ENCODE results near the gene UGT1A4. TPM values are rescaled to one million over a fixed set of nuclear protein-coding genes. Genes with fewer than 3 reads are reported as not detected.

Gene UGT1A4
- total RNA-seq, 1 experiment from 2014 or later, result not detected

GRCh38 chr2:233800208-233800607 lies 81.7 kb downstream of the UGT1A4 start:
- no peak overlapping the region for H3K9ac ChIP-seq (ENCODE audit: extremely low read depth, insufficient read length, low read length)
- H3K9me3 Mint-ChIP-seq, result peaks cover 14 to 21% of the 10 kb centered on the region in 2 experiments
- no CpG with 5 or more reads among the region's 7 CpGs for WGBS (ENCODE audit: extremely low coverage, insufficient read length, low lambda C conversion rate)

More at GRCh38 chr2:233800208-233800607, 81.7 kb downstream of the UGT1A4 start:
- H3T11ph ChIP-seq (ENCODE audit: low read length), result no peak overlapping the region
- no peak overlapping the region for H3K4ac ChIP-seq (ENCODE audit: low read depth, low read length)
- no peak overlapping the region for H3K56ac ChIP-seq (ENCODE audit: insufficient read length, low read depth, low read length)
- Mint-ChIP-seq H3K36me3 (ENCODE audit: insufficient read depth in 1 of 3, low read depth in 3 of 3) (peaks cover 0 to 5% (median 4%) of the 10 kb centered on the region in 3 experiments; a peak in 2 of 7 replicates), H3K27ac (no peak overlapping the region), H3K4me3 (no peak overlapping the region), H3K27me3 (ENCODE audit: low read depth) (peaks cover 17% of the 10 kb centered on the region), H3K4me1 (peaks cover 2 to 4% of the 10 kb centered on the region in 2 experiments; a peak in 3 of 4 replicates)
- no peak overlapping the region for H2BK120ac ChIP-seq (ENCODE audit: low read depth, low read length, poor library complexity, severe bottlenecking)
- no peak overlapping the region for H4K8ac ChIP-seq (replicated peaks; ENCODE audit: insufficient read length, low read depth, low read length)
- H2AFZ ChIP-seq (ENCODE audit: low read length), result no peak overlapping the region
- H2BK12ac ChIP-seq (ENCODE audit: insufficient read length, low read depth, low read length), result no peak overlapping the region
- H4K91ac ChIP-seq (ENCODE audit: insufficient read length, low read depth, low read length), result no peak overlapping the region
- no peak overlapping the region for H3K18ac ChIP-seq (ENCODE audit: insufficient read length, low read depth, low read length)
- no peaks in the 10 kb centered on the region for H4K20me1 ChIP-seq (ENCODE audit: control insufficient read depth, insufficient read depth, insufficient read length)
- no peak overlapping the region for H3K4me2 ChIP-seq (ENCODE audit: insufficient read depth, insufficient read length, low read length)
- no peaks in the 10 kb centered on the region for H3K79me1 ChIP-seq (ENCODE audit: insufficient read depth, low read depth, low read length, poor library complexity, severe bottlenecking)
- H3K79me2 ChIP-seq (ENCODE audit: insufficient read depth, low read length), result no peaks in the 10 kb centered on the region
- no peak overlapping the region for H2BK15ac ChIP-seq (ENCODE audit: low read depth, low read length)
- no peaks in the 10 kb centered on the region for H3K23me2 ChIP-seq (ENCODE audit: insufficient read length, low read depth, low read length, poor library complexity, severe bottlenecking)
- H3K23ac ChIP-seq (ENCODE audit: insufficient read length, low read depth, low read length), result no peak overlapping the region
- no peak overlapping the region for H4K5ac ChIP-seq (ENCODE audit: insufficient read length, low read depth, low read length)
- no peak overlapping the region for H2BK20ac ChIP-seq (ENCODE audit: low read depth, low read length, poor library complexity, severe bottlenecking)
- H2AK5ac ChIP-seq (ENCODE audit: insufficient read length, low read length), result no peak overlapping the region
- no peak overlapping the region for H3K14ac ChIP-seq (ENCODE audit: insufficient read depth, low read length)
- DNase-seq, result no peak
- no peaks in the 10 kb centered on the region for H3K27me3 ChIP-seq (ENCODE audit: insufficient read depth, low read length)
- no peak overlapping the region for H2BK5ac ChIP-seq (ENCODE audit: insufficient read length, low read length)
- no peak for TF ChIP-seq CTCF (conservative IDR thresholded peaks at IDR 0.05)
- H3K4me1 ChIP-seq (ENCODE audit: insufficient read depth, low read length), result no peaks in the 10 kb centered on the region
- H3K9me3 ChIP-seq (ENCODE audit: control insufficient read depth, low read depth, low read length), result no peaks in the 10 kb centered on the region
- no peak overlapping the region for H3K27ac ChIP-seq (ENCODE audit: insufficient read length, low read depth, low read length)
